Fibroblast of lung (primary cell): Measurements from ENCODE around the gene QSOX2. TPM values are rescaled to one million over a fixed set of nuclear protein-coding genes. Genes with fewer than 3 reads are reported as not detected.

Experiments
- DNase-seq, 2 donors: peaks; one replicate each; pipeline versions ENCODE4 v3.0.0 to v3.0.0-alpha.2; 2010; ENCODE audit warnings: low read depth in 2 of 2
- H2AFZ ChIP-seq: 2 replicates; pipeline ENCODE4 v1.5.1; 2012; ENCODE audit warnings: low read length, control low read depth, inconsistent platforms
- H3K27ac ChIP-seq: 2 replicates; pipeline ENCODE4 v1.5.1; 2011; ENCODE audit warnings: low read length, control low read depth; ENCODE audit not compliant: insufficient read depth
- H3K27me3 ChIP-seq: 2 replicates; pipeline ENCODE4 v1.5.1; 2011; ENCODE audit warnings: mild to moderate bottlenecking, low read length; ENCODE audit not compliant: control insufficient read depth, insufficient read depth
- H3K36me3 ChIP-seq: 2 replicates; pipeline ENCODE4 v1.5.1; 2011; ENCODE audit warnings: low read length; ENCODE audit not compliant: control insufficient read depth, insufficient read depth
- H3K4me1 ChIP-seq: 2 replicates; pipeline ENCODE4 v1.5.1; 2011; ENCODE audit warnings: low read length; ENCODE audit not compliant: control insufficient read depth, insufficient read depth; ENCODE audit errors: extremely low read depth
- H3K4me2 ChIP-seq: 2 replicates; pipeline ENCODE4 v1.5.1; 2011; ENCODE audit warnings: low read length, control low read depth; ENCODE audit not compliant: insufficient read depth; ENCODE audit errors: extremely low read depth
- H3K4me3 ChIP-seq, 4 experiments: fragments of 200-600 bp in 1 of 4; sonication (generic) in 1 of 4; replicated peaks in 1 of 4; 2 replicates each; pipeline ENCODE4 v1.5.1; 2011 to 2016; ENCODE audit warnings: low read length in 4 of 4, low read depth in 3 of 4, mild to moderate bottlenecking in 3 of 4, control low read depth in 2 of 4, inconsistent platforms in 1 of 4, mixed read lengths in 1 of 4; ENCODE audit not compliant: insufficient read depth in 1 of 4; ENCODE audit errors: control extremely low read depth in 1 of 4
- H3K79me2 ChIP-seq: 2 replicates; pipeline ENCODE4 v1.5.1; 2012; ENCODE audit warnings: mild to moderate bottlenecking, low read length, inconsistent platforms; ENCODE audit not compliant: control insufficient read depth, insufficient read depth
- H3K9ac ChIP-seq: 2 replicates; pipeline ENCODE4 v1.5.1; 2011; ENCODE audit warnings: mild to moderate bottlenecking, low read length, control low read depth; ENCODE audit not compliant: insufficient read depth
- H3K9me3 ChIP-seq: 2 replicates; pipeline ENCODE4 v1.5.1; 2012; ENCODE audit warnings: low read depth, low read length; ENCODE audit not compliant: control insufficient read depth, insufficient read depth
- H4K20me1 ChIP-seq: 2 replicates; pipeline ENCODE4 v1.5.1; 2011; ENCODE audit warnings: low read length; ENCODE audit not compliant: control insufficient read depth, insufficient read depth; ENCODE audit errors: extremely low read depth
- EZH2 ChIP-seq: IDR thresholded peaks from 2 replicates; pipeline ENCODE4 v1.5.1; 2012; ENCODE audit warnings: low read length, control low read depth, mild to moderate bottlenecking; ENCODE audit errors: missing control alignments
- polyA plus RNA-seq, 2 donors: library from polyadenylated mRNA; depleted of rRNA in 1 of 2; stranded (reverse) in 1 of 2; unstranded in 1 of 2; fragments of >200 nt; gene quantifications; 2 replicates each; pipeline ENCODE4 v1.2.1, GENCODE V29; 2011 to 2012; ENCODE audit warnings: missing spikeins in 1 of 2
- total RNA-seq: library from RNA; depleted of rRNA; stranded (reverse); fragments of >200 nt; gene quantifications from 2 replicates; pipeline ENCODE4 v1.2.1, GENCODE V29; 2014
- TF ChIP-seq, protein P1 (sequence below), 2 donors: IDR thresholded peaks in 1 of 2; conservative IDR thresholded peaks in 1 of 2; 1 replicate in 1 of 2; 2 replicates in 1 of 2; pipeline ENCODE4 v1.5.1; 2011 to 2012; ENCODE audit warnings: low read length in 2 of 2, control low read depth in 1 of 2, inconsistent platforms in 1 of 2, low read depth in 1 of 2, mild to moderate bottlenecking in 1 of 2

QSOX2 gene
- total and polyA plus RNA-seq, 2 donors (not counting 1 experiment from before 2014, with no cell fraction given): 7.8 to 13.2 TPM

DNA sequence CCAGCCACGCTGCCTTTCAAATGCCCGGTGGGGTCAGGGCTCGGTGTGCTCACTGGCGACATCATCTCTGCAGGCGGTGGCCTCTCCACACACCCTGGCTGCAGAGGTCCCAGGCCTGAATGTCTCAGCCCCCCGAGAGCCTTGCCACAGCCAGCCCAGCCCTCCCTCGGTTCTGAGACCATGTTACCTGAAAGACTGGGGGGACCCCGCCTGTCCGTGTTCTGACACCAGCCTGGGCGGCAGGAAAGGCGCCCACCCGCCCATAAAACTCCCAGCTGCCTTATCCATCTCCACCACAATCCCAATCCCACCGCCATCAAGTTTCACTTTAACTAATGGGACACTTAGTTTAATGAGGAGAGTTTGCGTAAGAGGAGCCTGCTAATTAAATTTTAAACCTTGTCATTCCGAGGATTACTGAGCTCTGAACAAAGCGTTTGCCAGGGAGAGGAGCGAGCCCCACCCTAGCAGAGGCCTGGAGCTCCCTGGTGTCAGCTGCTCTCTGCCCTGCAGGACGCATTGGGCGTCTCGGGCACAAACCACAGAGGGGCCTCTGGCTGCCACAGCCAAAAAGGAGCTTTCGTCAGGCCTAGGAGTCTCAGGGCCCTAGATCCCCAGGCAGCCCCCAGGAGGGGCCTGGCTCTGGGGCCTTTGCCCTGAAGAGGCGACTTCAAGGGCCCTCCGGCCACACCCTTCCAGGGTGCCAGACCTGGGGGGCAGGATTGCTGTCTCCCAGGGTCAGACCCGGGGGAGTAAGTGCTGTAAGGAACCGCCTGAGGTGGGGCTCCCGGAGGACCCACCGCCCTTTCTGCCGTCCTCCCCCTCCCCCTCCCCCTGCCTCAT is 56.0 kb downstream of the QSOX2 start:
- Histone ChIP-seq H3K27ac (no peak overlapping the region), H3K27me3 (peaks cover 31% of the 10 kb centered on the region), H3K4me1 (no peaks in the 10 kb centered on the region), H2AFZ (no peak overlapping the region), H3K9me3 (no peaks in the 10 kb centered on the region), H3K9ac (no peak overlapping the region), H4K20me1 (no peaks in the 10 kb centered on the region), H3K4me2 (no peak overlapping the region), H3K36me3 (no peaks in the 10 kb centered on the region), H3K4me3 (no peak overlapping the region), H3K79me2 (no peaks in the 10 kb centered on the region)
- TF ChIP-seq EZH2: no peak
- TF ChIP-seq, protein P1, sequence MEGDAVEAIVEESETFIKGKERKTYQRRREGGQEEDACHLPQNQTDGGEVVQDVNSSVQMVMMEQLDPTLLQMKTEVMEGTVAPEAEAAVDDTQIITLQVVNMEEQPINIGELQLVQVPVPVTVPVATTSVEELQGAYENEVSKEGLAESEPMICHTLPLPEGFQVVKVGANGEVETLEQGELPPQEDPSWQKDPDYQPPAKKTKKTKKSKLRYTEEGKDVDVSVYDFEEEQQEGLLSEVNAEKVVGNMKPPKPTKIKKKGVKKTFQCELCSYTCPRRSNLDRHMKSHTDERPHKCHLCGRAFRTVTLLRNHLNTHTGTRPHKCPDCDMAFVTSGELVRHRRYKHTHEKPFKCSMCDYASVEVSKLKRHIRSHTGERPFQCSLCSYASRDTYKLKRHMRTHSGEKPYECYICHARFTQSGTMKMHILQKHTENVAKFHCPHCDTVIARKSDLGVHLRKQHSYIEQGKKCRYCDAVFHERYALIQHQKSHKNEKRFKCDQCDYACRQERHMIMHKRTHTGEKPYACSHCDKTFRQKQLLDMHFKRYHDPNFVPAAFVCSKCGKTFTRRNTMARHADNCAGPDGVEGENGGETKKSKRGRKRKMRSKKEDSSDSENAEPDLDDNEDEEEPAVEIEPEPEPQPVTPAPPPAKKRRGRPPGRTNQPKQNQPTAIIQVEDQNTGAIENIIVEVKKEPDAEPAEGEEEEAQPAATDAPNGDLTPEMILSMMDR (conservative IDR thresholded peaks at IDR 0.05 in 1 of 2, IDR thresholded peaks at IDR 0.05 in 1 of 2; ENCODE audit: low read depth in 1 of 2, low read length in 2 of 2): no peak
- no peak for DNase-seq

DNA sequence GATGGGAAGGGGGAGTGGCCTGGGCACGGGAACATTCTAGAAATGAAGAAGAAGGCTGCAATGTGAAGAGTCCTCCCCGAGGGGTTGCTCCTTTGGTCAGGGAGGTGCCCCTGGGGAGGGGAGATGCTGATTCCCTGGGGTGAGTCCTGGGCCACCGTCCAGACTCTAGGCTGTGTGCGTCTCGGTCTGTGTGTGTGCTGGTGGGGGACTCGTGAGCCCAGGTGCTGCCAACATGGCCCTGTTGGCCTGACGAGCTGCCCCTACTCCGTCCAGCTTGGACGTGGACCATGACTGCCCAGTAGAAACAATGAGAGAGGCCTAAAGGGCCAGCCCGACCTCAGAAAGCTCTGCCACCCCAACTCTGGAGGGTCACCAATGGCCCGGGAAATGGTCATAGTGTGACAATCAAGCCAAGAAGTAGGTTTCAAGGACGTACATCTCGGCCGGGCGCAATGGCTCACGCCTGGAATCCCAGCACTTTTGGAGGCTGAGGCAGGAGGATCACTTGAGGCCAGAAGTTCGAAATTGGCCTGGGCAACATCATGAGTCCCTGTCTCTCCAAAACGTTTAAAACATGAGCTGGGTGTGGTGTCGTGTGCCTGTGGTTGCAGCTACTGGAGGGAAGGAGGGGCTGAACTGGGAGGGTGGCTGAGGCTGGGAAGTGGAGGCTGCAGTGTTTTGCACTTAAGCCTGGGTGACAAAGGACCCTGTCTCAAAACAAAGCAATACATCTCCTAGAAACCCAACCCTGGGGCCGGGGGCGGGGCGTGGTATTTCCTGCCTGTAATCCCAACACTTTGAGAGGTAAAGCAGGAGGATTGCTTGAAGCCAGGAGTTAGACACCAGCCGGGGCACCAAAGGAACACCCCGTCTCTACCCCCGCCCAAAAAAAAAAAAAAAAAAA is 57.7 kb downstream of the QSOX2 start:
- H3K36me3 ChIP-seq: no peaks in the 10 kb centered on the region
- H2AFZ ChIP-seq: no peak overlapping the region
- no peak for TF ChIP-seq EZH2
- TF ChIP-seq, protein P1 (conservative IDR thresholded peaks at IDR 0.05 in 1 of 2, IDR thresholded peaks at IDR 0.05 in 1 of 2; ENCODE audit: low read depth in 1 of 2, low read length in 2 of 2): no peak
- no peak for DNase-seq
- peaks cover 23% of the 10 kb centered on the region for H3K27me3 ChIP-seq
- no peak overlapping the region for H3K4me3 ChIP-seq
- H3K4me2 ChIP-seq: no peak overlapping the region
- no peak overlapping the region for H3K27ac ChIP-seq
- no peaks in the 10 kb centered on the region for H4K20me1 ChIP-seq
- no peak overlapping the region for H3K9ac ChIP-seq
- no peaks in the 10 kb centered on the region for H3K4me1 ChIP-seq
- no peaks in the 10 kb centered on the region for H3K9me3 ChIP-seq
- H3K79me2 ChIP-seq: no peaks in the 10 kb centered on the region

DNA sequence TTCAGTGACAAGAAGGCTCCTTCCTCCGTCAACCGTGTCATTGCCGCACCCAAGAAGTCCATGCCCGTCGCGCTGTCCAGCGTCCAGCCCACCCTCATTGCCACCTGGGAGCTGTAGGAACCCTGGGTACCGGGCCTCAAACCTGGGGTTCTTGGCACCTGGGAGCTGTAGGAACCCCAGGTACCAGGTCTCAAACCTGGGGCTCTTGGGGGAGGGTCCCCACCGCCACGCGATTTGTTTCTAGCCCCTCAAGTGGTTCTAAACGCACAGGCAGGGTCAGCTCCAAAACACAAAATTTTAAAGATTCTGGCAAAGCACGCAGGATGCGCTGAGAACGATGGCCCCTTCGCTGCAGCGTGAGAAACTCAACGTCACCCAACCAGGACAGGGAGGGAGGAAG is 58.4 kb downstream of the QSOX2 start:
- Histone ChIP-seq H3K4me2 (no peak overlapping the region), H3K4me1 (no peaks in the 10 kb centered on the region), H3K9ac (no peak overlapping the region), H3K27me3 (peaks cover 20% of the 10 kb centered on the region), H3K79me2 (no peaks in the 10 kb centered on the region), H3K27ac (no peak overlapping the region), H4K20me1 (no peaks in the 10 kb centered on the region), H3K4me3 (no peak overlapping the region), H2AFZ (no peak overlapping the region), H3K36me3 (no peaks in the 10 kb centered on the region), H3K9me3 (no peaks in the 10 kb centered on the region)
- TF ChIP-seq, protein P1 (conservative IDR thresholded peaks at IDR 0.05 in 1 of 2, IDR thresholded peaks at IDR 0.05 in 1 of 2; ENCODE audit: low read depth in 1 of 2, low read length in 2 of 2): no peak
- TF ChIP-seq EZH2: no peak
- no peak for DNase-seq
